HG03139 (cell line): ENCODE measurements around the gene SEC14L6.
"Not testable (repeated sequence)": the region's sequence is repeated elsewhere in the genome, so short reads cannot be mapped to it uniquely, and the experiment has no call there.

Experiments used
- ATAC-seq: cut with Tn5 transposase; IDR thresholded peaks from one replicate; pipeline ENCODE4 v1.9.1; 2021; ENCODE audit not compliant: unreplicated experiment

SEC14L6 gene

GRCh38 chr22:30546616-30547015 lies at the start of gene SEC14L6:
Gene SEC14L6 (minus strand): TSS chr22:30546741. CDS start chr22:30546682, 59 bp downstream.
- no peak for ATAC-seq

DNA sequence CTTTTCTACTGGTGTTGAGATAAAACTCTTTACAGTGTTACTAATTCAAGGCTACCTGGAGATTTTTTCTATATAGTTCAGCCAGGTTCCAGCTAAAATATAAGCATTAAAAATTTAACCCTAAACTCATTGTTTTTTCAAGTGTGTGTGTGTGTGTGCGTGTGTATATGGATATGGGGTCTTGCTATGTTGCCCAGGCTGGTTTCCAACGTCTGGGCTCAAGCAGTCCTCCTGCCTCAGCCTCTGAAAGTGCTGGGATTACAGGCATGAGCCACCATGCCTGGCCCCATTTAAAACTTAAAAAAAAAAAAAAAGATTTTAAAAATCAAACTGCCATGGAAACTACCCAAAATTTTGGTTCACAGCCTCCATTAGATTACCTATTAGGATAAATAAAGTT lies 49.7 kb upstream of the SEC14L6 start:
- no peak for ATAC-seq

DNA sequence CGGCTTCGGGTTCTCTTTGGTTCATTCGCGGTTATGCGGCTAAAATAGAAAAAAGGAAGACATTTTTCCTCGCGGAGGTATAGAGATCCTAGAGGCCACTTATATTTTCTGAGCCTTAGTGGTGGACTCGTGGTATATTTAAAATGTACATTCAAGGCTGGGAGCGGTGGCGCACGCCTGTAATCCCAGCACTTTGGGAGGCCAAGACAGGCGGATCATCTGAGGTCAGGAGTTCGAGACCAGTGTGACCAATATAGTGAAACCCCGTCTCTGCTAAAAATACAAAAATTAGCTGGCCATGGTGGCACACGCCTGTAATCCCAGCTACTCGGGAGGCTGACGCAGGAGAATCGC lies 45.8 kb upstream of the SEC14L6 start:
- ATAC-seq: not testable (repeated sequence)

GRCh38 chr22:30591588-30592359 lies 45.2 kb upstream of the SEC14L6 start, which contains the start of gene PES1:
Gene PES1 (minus strand): TSS chr22:30591910. CDS start chr22:30591833, 77 bp downstream.
- peak; percentile 96 for ATAC-seq

GRCh38 chr22:30591191-30591587 lies 44.6 kb upstream of the SEC14L6 start:
- ATAC-seq: no peak

GRCh38 chr22:30586414-30586813 lies 39.9 kb upstream of the SEC14L6 start:
- no peak for ATAC-seq

GRCh38 chr22:30584441-30584840 lies 37.9 kb upstream of the SEC14L6 start:
- ATAC-seq: no peak

- ATAC-seq: no peak
Measured at GRCh38 chr22:30582788-30583545, 36.4 kb upstream of the SEC14L6 start.

- no peak for ATAC-seq
Measured at GRCh38 chr22:30582051-30582450, 35.5 kb upstream of the SEC14L6 start.

DNA sequence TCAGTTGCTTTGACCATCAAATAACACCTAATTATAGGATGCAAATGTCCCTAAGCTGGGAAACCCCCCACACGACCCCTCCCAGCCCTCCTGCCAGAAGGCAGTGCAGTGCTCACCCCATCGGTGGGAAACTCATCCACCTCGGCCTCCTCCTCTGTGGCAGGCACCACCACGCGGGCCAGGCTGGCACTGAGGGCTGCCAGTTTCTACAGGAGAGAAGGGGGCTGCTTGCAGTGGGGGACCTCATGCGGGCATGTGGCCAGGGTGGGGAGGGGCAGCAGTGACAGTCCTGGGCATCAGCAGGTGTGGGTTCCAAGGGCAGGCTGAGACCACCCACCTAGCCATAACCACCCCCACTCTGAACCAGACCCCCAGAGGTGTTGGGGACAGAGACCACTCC lies 34.4 kb upstream of the SEC14L6 start:
- ATAC-seq: no peak

DNA sequence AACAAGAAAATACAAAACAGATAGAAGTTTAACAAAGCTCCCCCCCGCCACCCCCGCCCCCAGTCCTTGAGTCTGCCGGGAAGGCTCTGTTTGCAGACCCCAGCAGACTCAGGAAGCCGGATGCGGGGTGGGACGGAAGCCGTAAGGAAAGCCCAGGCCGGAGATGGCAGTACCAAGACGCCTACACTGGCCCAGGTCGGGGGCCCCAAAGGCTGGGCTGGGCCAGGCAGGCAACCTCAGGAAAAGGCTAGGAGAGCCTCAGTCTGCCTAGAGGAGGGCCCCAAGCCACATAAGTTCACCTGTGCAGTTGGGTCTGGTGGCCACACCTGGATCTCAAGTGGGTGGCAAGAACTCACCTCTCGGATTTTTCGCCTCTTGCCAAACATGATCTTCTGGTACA lies 31.9 kb upstream of the SEC14L6 start:
- ATAC-seq: no peak

- ATAC-seq: no peak
Measured at GRCh38 chr22:30575859-30576258, 29.3 kb upstream of the SEC14L6 start.

DNA sequence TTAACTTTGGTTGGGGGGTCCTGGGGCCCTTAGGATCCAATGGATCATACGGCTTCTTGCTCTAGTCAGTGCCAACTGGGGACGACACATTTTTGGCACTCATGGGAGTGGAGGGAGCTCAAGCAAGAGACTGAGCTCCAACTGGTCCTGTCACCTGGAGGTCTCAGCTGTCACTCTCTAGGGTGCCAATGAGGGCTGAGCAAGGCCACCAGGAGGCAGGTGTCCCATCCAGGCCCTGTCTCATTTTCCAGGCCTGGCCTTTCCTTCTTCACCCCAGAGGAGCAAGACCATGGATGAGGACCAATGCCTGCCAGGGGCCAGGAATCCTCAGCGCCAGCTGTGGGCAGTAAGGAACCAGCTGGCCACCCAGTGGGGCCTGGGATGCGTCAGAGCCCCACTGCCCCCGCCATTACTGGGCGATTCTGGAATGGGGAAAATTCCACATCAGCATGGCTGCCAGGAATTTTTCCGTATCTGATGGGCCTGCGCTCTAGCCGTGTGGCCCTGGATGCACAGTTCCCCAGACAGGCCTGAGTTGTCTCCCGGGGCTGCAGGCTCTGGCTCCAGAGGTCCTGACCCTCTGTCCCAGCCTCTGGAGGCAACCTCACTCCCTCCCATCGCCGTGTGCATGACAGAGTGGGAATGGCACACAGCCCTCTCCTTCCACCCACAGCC lies 28.6 kb upstream of the SEC14L6 start:
- ATAC-seq: no peak

- ATAC-seq: no peak
Measured at GRCh38 chr22:30574095-30574981, 27.8 kb upstream of the SEC14L6 start, which contains the start of gene GAL3ST1. Gene GAL3ST1 (minus strand): TSS chr22:30574665. CDS start chr22:30557392, 17,273 bp downstream.

GRCh38 chr22:30573594-30574094 lies 27.1 kb upstream of the SEC14L6 start:
- no peak for ATAC-seq

DNA sequence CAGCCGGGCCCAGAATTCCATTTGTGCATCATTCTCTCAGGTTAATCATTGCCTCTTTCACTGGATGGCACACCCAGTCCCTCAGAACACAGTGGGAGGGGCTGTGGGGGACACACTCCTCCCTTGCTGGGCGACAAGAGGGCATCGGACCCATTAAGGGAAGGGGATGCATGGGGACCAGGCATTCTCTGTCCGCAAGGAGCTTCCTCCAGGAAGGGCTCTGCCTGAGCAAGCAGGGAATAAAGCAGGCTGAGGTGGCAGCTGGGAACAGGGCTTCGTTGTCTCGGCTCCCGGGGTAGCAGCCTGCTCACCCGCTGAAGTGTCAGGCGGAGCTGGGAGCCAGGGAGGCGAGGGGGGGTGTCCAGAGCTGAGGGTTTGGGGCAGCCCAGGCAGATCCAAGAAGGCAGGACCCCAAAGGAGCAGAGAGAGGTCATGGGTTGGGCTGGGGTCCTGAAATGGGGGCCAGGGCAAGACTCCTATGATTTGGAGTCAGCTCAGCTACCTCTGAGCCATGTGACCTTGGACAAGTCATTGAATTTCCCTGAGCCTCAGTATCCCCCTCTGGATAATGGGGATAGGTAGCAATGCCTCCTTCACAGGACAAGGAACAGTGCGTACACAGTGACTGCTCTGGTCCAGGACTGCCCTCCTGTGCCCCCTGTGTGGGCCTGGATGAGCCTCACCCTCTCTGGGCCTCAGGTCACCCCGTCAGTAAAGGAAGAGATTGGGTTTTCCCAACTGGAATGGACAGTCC lies 26.5 kb upstream of the SEC14L6 start:
- ATAC-seq: no peak

DNA sequence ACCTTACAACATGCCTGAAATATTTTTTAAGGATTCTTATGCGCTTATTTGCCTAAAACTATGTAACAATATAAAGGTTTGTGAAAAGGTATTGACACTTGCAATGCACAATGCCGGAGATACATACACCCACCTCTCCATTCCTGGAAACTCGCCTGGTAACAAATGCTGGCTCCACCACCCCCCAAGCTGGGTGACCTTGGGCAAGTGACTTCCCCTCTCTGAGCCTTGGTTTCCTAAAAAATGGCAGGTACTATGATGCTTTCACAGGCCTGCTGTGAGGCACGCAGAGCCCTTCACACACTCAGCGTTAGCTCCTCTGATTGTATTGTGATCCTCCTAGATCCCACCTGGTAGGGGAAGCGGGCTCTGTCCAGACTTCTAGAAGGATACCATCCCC lies 25.7 kb upstream of the SEC14L6 start:
- no peak for ATAC-seq

DNA sequence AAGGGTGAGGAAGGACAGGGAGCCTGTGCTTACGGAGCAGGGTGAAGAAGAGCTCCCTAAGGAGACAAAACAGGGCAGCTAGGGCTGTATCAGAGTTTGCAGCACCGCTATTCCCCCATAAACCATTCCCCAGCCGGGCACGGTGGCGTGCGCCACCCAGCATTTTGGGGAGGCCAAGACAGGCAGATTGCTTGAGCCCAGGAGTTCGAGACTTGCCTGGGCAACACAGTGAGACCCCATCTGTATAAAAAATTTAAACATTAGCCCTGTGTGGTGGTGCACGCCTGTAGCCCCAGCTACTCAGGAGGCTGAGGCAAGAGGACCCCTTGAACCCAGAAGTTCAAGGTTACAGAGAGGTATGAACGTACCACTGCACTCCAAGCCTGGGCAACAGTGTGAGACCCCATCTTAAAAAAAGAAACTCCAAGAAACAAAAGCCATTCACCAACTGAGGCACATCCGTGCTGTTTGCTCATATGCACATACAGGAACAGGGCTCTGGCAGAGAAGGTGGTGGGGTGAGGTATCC lies 23.2 kb upstream of the SEC14L6 start:
- ATAC-seq: no peak

- no peak for ATAC-seq
Measured at GRCh38 chr22:30568137-30568805, 21.7 kb upstream of the SEC14L6 start.
